Naive thymus-derived CD8-positive, alpha-beta T cell (primary cell): ENCODE measurements around the gene CERS4. TPM values are rescaled to one million over a fixed set of nuclear protein-coding genes. Genes with fewer than 3 reads are reported as not detected.
"Not testable (repeated sequence)": the region's sequence is repeated elsewhere in the genome, so short reads cannot be mapped to it uniquely, and the experiment has no call there.

Experiments
- ATAC-seq, 2 donors: fragments of 150-1000 bp; cut with Tn5 transposase in 1 of 2; sonication (Bioruptor Pico), chemical (Tn5 transposase) in 1 of 2; 1 replicate in 1 of 2; 2 replicates in 1 of 2; pipeline ENCODE4 v1.10.0; 2021; ENCODE audit warnings: mild to moderate bottlenecking in 2 of 2, moderate library complexity in 2 of 2
- POLR2A ChIA-PET: fragments of 350-600 bp; sonication (Branson Sonifier 250); formaldehyde crosslinking; loops from one replicate; lab custom pipeline; 2021; ENCODE audit warnings: antibody characterized with exemption; lab: Charles Lee
- DNase-seq, 10 donors: peaks; one replicate each; pipeline versions ENCODE4 v3.0.0 to v3.0.0-alpha.2; 2020 to 2022
- H3K27ac Mint-ChIP-seq, 10 donors: one replicate each; pipeline ENCODE4 v1.8.0; 2020 to 2022; ENCODE audit warnings: mild to moderate bottlenecking in 10 of 10, mixed read lengths in 10 of 10, moderate library complexity in 4 of 10, inconsistent platforms in 1 of 10
- H3K27me3 Mint-ChIP-seq, 5 donors: one replicate each; pipeline ENCODE4 v1.8.0; 2021 to 2022; ENCODE audit warnings: mixed read lengths in 5 of 5
- H3K36me3 Mint-ChIP-seq, 3 donors: one replicate each; pipeline ENCODE4 v1.8.0; 2020 to 2022; ENCODE audit warnings: mixed read lengths in 3 of 3, mild to moderate bottlenecking in 2 of 3, inconsistent platforms in 1 of 3
- H3K4me1 Mint-ChIP-seq, 4 donors: one replicate each; pipeline ENCODE4 v1.8.0; 2021 to 2022; ENCODE audit warnings: mixed read lengths in 4 of 4
- H3K4me3 Mint-ChIP-seq, 10 donors: one replicate each; pipeline ENCODE4 v1.8.0; 2020 to 2022; ENCODE audit warnings: mild to moderate bottlenecking in 10 of 10, mixed read lengths in 10 of 10, moderate library complexity in 6 of 10, inconsistent platforms in 1 of 10
- H3K9me3 Mint-ChIP-seq, 9 donors: one replicate each; pipeline ENCODE4 v1.8.0; 2020 to 2022; ENCODE audit warnings: mixed read lengths in 9 of 9, mild to moderate bottlenecking in 3 of 9, inconsistent platforms in 1 of 9, moderate library complexity in 1 of 9
- polyA plus RNA-seq, 3 donors: library from polyadenylated mRNA; unstranded; fragments of 300-500 nt; fragmentation: Illumina TruSeq; gene quantifications; one replicate each; pipeline ENCODE4 v1.2.3, GENCODE V29; 2021
- total RNA-seq, 8 experiments: library from RNA in 2 of 8; stranded (reverse) in 2 of 8; gene quantifications; one replicate each; pipeline ENCODE4 v1.2.3 and lab custom pipeline; 2021 to 2026

Gene CERS4
- total and polyA plus RNA-seq, 5 experiments from 2014 or later, result 5.4 to 31.7 (median 8.0) TPM

DNA sequence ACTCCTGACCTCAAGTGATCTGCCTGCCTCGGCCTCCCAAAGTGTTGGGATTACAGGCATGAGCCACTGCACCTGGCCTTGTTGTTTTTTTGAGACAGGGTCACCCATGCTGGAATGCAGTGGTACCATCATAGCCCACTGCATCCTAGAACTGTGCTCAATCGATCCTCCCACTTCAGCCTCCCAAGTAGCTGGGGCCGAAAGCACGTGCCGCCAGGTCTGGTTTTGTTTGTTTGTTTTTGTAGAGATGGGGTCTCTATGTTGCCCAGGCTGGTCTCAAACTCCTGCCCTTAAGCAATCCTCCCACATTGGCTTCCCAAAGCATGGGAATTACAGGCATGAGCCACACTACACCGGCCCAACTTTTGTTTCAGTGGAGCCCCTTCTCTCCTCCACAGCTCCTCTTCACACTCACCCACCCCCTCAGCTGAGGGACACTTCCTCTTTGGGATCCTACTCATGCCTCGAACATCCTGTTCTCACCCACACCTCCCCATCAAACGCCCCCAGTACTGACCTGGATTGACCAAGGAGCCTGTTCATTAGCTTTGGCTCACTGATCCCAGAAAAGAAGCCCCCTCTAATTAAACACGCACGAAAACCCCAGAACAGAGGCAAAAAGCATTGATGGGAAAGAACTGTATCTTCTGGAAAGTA lies 12.8 kb upstream of the CERS4 start:
- Mint-ChIP-seq H3K9me3 (no peaks in the 10 kb centered on the region), H3K4me3 (peak overlapping the region in 8 of 10 donors; percentile 11 to 56 (median 44)), H3K36me3 (no peaks in the 10 kb centered on the region), H3K27ac (peak overlapping the region; percentile 23 to 92 (median 85)), H3K27me3 (no peaks in the 10 kb centered on the region), H3K4me1 (peaks cover 22 to 58% (median 50%) of the 10 kb centered on the region in 4 donors)
- DNase-seq (no peak), ATAC-seq (no peak)
- POLR2A ChIA-PET, result interaction anchor here (0.6 to 2.6 kb wide), 6 partner anchors 10 to 50 kb away, joined by 3 to 20 read pairs (median 4); no protein-coding TSS in a partner anchor

GRCh38 chr19:8203288-8204120 lies 5.7 kb upstream of the CERS4 start:
- not testable (repeated sequence) for ATAC-seq

GRCh38 chr19:8204961-8205360 lies 4.2 kb upstream of the CERS4 start:
- DNase-seq (no peak), ATAC-seq (no peak)
- Mint-ChIP-seq H3K4me3 (no peak overlapping the region), H3K9me3 (no peaks in the 10 kb centered on the region), H3K36me3 (no peaks in the 10 kb centered on the region), H3K4me1 (peaks cover 4 to 11% (median 7%) of the 10 kb centered on the region in 4 donors), H3K27me3 (no peaks in the 10 kb centered on the region), H3K27ac (no peak overlapping the region)
- POLR2A ChIA-PET, result no interaction called here

More at GRCh38 chr19:8203288-8204120, 5.7 kb upstream of the CERS4 start:
- H3K27me3 Mint-ChIP-seq, H3K4me1 Mint-ChIP-seq, H3K4me3 Mint-ChIP-seq, H3K9me3 Mint-ChIP-seq, DNase-seq, H3K36me3 Mint-ChIP-seq: not testable (repeated sequence)
- peak overlapping the region in 1 of 10 donors; percentile 77 for H3K27ac Mint-ChIP-seq
- POLR2A ChIA-PET, result interaction anchor here (0.7 kb wide), 1 partner anchor 22 kb away, joined by 5 read pairs; no protein-coding TSS in a partner anchor

DNA sequence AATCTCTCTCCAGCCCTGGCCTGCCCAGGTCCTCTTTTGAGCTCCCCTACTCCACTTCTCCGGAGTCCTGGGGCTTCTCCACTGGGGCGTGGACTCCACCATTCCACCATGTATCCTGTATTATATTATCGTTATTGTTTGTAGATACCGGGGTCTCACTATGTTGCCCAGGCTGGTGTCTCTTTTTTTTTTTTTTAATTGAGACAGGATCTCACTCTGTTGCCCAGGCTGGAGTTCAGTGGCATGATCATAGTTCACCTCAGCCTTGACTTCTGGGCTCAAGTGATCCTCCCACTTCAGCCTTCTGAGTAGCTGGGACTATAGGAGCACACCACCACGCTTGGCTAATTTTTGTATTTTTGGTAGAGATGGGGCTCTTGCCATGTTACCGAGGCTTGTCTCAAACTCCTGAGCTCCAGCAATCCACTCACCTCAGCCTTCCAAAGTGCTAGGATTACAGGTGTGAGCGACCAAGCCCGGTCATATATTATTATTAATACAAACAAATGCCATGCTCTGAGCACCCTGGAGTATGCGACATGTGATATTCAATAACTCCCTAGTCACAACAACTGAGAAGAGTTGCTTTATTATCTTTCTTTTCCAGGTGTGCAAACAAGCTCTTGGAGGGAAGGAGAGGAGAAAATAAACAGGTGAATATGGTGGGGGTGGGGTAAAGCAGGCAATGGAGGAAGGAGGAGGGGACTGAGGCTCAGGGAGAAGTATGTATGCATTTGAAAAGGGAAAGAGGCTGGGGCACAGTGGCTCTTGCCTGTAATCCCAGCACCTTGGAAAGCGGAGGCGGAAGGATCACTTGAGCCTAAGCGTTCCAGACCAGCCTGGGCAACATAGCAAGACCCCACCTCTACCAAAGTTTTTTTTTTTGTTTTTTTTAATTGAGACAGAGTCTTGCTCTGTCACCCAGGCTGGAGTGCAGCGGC lies 2.8 kb upstream of the CERS4 start:
- Mint-ChIP-seq H3K27me3 (peaks cover 0 to 1% (median 0%) of the 10 kb centered on the region in 5 donors), H3K4me3 (peak overlapping the region in 2 of 10 donors; percentile 20 to 49), H3K4me1 (peaks cover 10 to 24% (median 15%) of the 10 kb centered on the region in 4 donors), H3K27ac (peak overlapping the region in 1 of 10 donors; percentile 33), H3K9me3 (no peaks in the 10 kb centered on the region), H3K36me3 (no peaks in the 10 kb centered on the region)
- no peak for DNase-seq
- POLR2A ChIA-PET, result interaction anchor here (0.6 to 0.9 kb wide), 3 partner anchors 10 to 248 kb away, joined by 3 read pairs; no protein-coding TSS in a partner anchor
- ATAC-seq, result no peak

DNA sequence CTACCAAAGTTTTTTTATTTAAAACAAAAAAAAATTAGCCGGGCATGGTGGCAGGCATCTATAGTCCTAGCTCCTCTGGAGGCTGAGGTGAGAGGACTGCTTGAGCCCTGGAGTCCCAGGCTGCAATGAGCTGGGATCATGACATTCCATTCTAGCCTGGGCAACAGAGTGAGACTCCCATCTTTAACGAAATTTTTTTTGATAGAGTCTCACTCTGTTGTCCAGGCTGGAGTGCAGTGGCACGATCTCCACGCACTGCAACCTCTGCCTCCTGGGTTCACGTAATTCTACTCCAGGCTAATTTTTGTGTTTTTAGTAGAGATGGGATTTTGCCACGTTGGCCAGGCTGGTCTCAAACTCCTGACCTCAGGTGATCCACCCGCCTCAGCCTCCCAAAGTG lies 1.8 kb upstream of the CERS4 start:
- H3K36me3 Mint-ChIP-seq, DNase-seq, H3K27ac Mint-ChIP-seq, H3K9me3 Mint-ChIP-seq, H3K27me3 Mint-ChIP-seq, ATAC-seq: not testable (repeated sequence)
- H3K4me3 Mint-ChIP-seq, result peak overlapping the region in 5 of 10 donors; percentile 22 to 53 (median 24)
- POLR2A ChIA-PET, result interaction anchor here (0.8 to 1.2 kb wide), 2 partner anchors 11 to 26 kb away, joined by 5 read pairs; no protein-coding TSS in a partner anchor
- peaks cover 16 to 31% (median 24%) of the 10 kb centered on the region in 4 donors for H3K4me1 Mint-ChIP-seq

DNA sequence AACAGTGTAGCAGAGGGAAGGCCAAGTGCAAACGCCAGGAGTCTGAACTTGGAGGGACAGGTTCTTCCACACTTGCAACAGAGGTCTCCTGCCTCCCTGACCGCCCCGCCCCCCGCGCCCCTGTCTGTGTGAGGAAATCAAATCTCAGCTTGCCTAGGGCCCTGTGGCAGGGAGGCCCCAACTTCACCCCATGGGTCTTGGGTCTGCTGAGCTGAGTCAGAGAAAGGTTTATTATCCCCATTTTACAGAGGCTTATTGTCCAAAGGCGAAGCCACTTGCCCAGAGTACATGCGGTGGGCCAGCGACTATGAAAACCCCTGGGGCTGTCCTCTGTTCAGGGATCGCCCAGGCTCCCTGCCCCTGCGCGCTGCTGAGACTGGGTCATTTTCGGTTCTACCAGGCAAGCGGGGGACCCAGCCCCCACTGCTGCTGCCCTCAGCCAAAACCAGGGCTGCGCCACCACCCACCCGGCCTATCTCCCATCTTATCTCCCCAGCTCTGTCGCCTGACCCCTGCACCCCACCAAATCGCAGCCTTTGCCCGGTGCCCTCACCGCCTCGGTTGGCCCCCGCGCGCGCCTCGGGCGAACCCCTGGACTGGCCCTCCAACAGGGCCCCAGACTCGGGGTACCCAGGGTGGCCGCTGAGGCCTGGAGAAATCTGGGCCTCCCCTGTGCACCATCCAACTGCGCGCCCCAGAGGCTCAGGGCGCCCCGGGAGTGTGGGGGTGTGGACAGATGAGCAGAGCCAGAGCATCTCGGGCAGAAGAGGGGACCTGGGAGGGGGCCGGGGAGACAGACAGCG lies 850 bp upstream of the CERS4 start:
- peaks cover 0 to 1% (median 0%) of the 10 kb centered on the region in 5 donors for H3K27me3 Mint-ChIP-seq
- no peaks in the 10 kb centered on the region for H3K9me3 Mint-ChIP-seq
- ATAC-seq (peak; percentile 7 to 16), DNase-seq (no peak)
- H3K4me3 Mint-ChIP-seq, result peak overlapping the region; percentile 71 to 93 (median 81)
- H3K27ac Mint-ChIP-seq, result peak overlapping the region; percentile 38 to 86 (median 75)
- H3K4me1 Mint-ChIP-seq, result peaks cover 19 to 35% (median 30%) of the 10 kb centered on the region in 4 donors
- POLR2A ChIA-PET, result interaction anchor here (0.8 to 2.9 kb wide), 4 partner anchors 12 to 113 kb away, joined by 5 to 31 read pairs (median 6); partner anchors contain the start of genes NDUFA7 and RPS28
- H3K36me3 Mint-ChIP-seq, result peaks cover 0 to 2% (median 0%) of the 10 kb centered on the region in 3 donors

- ATAC-seq (peak; percentile 88 to 89), DNase-seq (peak; percentile 72 to 89 (median 84))
- Mint-ChIP-seq H3K9me3 (no peaks in the 10 kb centered on the region), H3K27ac (peak overlapping the region; percentile 75 to 97 (median 90)), H3K36me3 (peaks cover 0 to 2% (median 0%) of the 10 kb centered on the region in 3 donors), H3K27me3 (peaks cover 0 to 1% (median 0%) of the 10 kb centered on the region in 5 donors), H3K4me3 (peak overlapping the region; percentile 85 to 99 (median 90)), H3K4me1 (peaks cover 26 to 40% (median 39%) of the 10 kb centered on the region in 4 donors)
- POLR2A ChIA-PET, result interaction anchor here (0.6 to 2.9 kb wide), 7 partner anchors 10 to 113 kb away, joined by 3 to 31 read pairs (median 3); partner anchors contain the start of genes NDUFA7 and RPS28
Measured at GRCh38 chr19:8209462-8210378, 550 bp downstream of the CERS4 start.

DNA sequence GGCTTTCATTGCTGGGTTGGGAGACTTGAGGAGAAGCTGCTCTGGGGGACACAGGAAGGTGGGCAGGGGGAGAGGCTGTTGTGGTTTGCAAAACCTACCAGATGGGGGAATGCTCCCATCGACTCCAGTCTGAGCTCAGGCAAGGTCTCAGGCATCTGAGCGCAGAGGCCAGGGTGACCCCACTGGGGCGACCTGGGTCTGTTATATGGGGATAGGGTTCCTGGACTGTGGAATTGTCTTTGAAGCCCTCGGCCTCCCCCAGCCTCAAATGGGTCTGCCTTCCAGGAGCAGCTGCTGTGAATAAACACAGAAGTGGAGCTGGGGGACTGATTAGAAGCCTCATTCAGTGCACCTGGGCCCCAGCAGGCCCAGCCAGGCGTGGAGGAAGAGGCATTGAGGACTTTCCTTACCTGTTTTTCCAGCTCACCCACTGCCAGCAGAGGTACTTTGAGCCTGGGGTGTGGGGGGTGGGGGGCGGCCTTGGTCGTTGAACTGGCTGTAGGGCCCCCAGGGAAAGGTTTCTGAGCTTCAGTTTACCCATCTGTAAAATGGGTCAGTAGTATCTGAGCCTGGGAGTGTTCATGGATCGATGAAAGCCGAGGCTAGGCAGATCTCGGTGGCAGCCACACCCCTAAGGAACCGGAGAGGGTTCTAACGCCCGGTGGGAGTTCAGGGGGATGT lies 1.4 kb downstream of the CERS4 start:
- Mint-ChIP-seq H3K4me3 (peak overlapping the region; percentile 85 to 99 (median 90)), H3K9me3 (no peaks in the 10 kb centered on the region), H3K4me1 (peaks cover 28 to 43% (median 40%) of the 10 kb centered on the region in 4 donors), H3K36me3 (peaks cover 0 to 2% (median 0%) of the 10 kb centered on the region in 3 donors), H3K27me3 (peaks cover 0 to 1% (median 0%) of the 10 kb centered on the region in 5 donors), H3K27ac (peak overlapping the region; percentile 75 to 97 (median 90))
- ATAC-seq (no peak), DNase-seq (no peak)
- POLR2A ChIA-PET, result interaction anchor here (0.6 to 2.9 kb wide), 7 partner anchors 9 to 328 kb away, joined by 3 to 31 read pairs (median 4); partner anchors contain the start of genes NDUFA7 and RPS28

GRCh38 chr19:8212212-8212611 lies 3.0 kb downstream of the CERS4 start:
- Mint-ChIP-seq H3K9me3 (no peaks in the 10 kb centered on the region), H3K27me3 (peaks cover 0 to 1% (median 0%) of the 10 kb centered on the region in 5 donors), H3K36me3 (peaks cover 0 to 11% (median 1%) of the 10 kb centered on the region in 3 donors), H3K27ac (peak overlapping the region in 6 of 10 donors; percentile 4 to 85 (median 70)), H3K4me1 (peaks cover 26 to 43% (median 40%) of the 10 kb centered on the region in 4 donors), H3K4me3 (peak overlapping the region in 3 of 10 donors; percentile 38 to 55 (median 39))
- DNase-seq (no peak), ATAC-seq (no peak)
- POLR2A ChIA-PET, result interaction anchor here (0.8 kb wide), 1 partner anchor 17 kb away, joined by 3 read pairs; no protein-coding TSS in a partner anchor
